ENCODE measurements around the gene IL27RA.

DNA sequence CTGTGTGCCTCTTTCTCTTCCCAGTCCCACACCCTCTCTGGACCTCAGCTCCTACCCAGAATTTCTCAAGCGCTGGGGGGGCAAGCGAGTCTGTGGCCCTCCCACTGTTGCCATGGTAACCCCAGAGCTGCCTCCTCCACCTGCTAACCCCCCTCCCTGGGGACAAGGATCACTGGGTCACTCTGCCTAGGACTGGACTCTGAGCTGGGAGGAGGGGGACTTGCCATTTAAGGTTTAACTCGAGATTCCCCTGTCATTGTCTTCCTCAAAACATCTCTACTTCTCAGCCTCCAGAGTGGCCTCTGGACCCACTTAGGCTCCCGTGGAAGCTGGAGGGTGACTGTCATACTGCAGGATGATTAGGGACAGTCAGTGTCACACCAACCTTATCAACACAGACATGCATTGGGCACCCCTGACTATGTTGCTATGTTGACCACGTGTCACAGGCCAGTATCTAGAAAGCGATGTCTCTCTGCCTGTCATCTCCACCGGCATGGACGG, 28.1 kb downstream of the IL27RA start:
- TF ChIP-seq POLR2A (IDR thresholded peaks at IDR 0.05; ENCODE audit: low read length) = no peak
- TF ChIP-seq GATA1 (IDR thresholded peaks at IDR 0.05; ENCODE audit: low read depth, low read length) = no peak

Measured in erythroblast (primary cell).